SU-DHL-6 (cell line): ENCODE measurements around the gene OLFM4.

Source experiments
- H2AFZ ChIP-seq: fragments of 200-600 bp; sonication (generic); 2 replicates; pipeline ENCODE4 v1.6.1; 2014; ENCODE audit warnings: low read depth, mild to moderate bottlenecking, moderate library complexity, mixed read lengths, antibody characterized with exemption, low read length; ENCODE audit not compliant: severe bottlenecking
- H3F3A ChIP-seq: fragments of 200-600 bp; shearing (Covaris generic); 2 replicates; pipeline ENCODE4 v1.6.0; 2016; ENCODE audit warnings: antibody characterized with exemption, mild to moderate bottlenecking; ENCODE audit not compliant: insufficient read depth
- H3K27ac ChIP-seq: fragments of 200-600 bp; sonication (generic); 2 replicates; pipeline ENCODE4 v1.5.1; 2016; ENCODE audit warnings: low read depth, mild to moderate bottlenecking, low read length, moderate library complexity, mixed read lengths
- H3K27me3 ChIP-seq: fragments of 200-600 bp; sonication (generic), shearing (Covaris generic); 2 replicates; pipeline ENCODE4 v1.6.0; 2014; ENCODE audit warnings: mild to moderate bottlenecking, low read length
- H3K36me3 ChIP-seq: fragments of 200-600 bp; sonication (generic); 2 replicates; pipeline ENCODE4 v1.6.1; 2014; ENCODE audit warnings: mild to moderate bottlenecking, low read length, mixed read lengths
- H3K4me2 ChIP-seq: fragments of 300-600, 200-600 bp; shearing (Covaris generic), sonication (generic); 2 replicates; pipeline ENCODE4 v1.6.0; 2014; ENCODE audit warnings: low read length, low read depth, mild to moderate bottlenecking; ENCODE audit not compliant: poor library complexity, severe bottlenecking
- H3K4me3 ChIP-seq: fragments of 200-600 bp; sonication (generic); 2 replicates; pipeline ENCODE4 v1.5.1; 2014; ENCODE audit warnings: antibody characterized with exemption, low read length, mild to moderate bottlenecking, mixed read lengths; ENCODE audit not compliant: insufficient read depth, poor library complexity, severe bottlenecking
- H3K79me2 ChIP-seq: fragments of 200-600 bp; sonication (generic); 2 replicates; pipeline ENCODE4 v1.6.1; 2014; ENCODE audit warnings: mild to moderate bottlenecking, low read length, moderate library complexity; ENCODE audit not compliant: insufficient read depth
- H3K9ac ChIP-seq: fragments of 200-600 bp; sonication (generic); 2 replicates; pipeline ENCODE4 v1.7.0; 2014; ENCODE audit warnings: mild to moderate bottlenecking, low read length
- H3K9me2 ChIP-seq: fragments of 200-600 bp; sonication (generic); replicated peaks from 2 replicates; pipeline ENCODE4 v1.6.1; 2014; ENCODE audit warnings: low read length; ENCODE audit not compliant: insufficient read depth
- H3K9me3 ChIP-seq: fragments of 200-600 bp; sonication (generic); 2 replicates; pipeline ENCODE4 v1.6.1; 2014; ENCODE audit warnings: low read length, mixed read lengths; ENCODE audit not compliant: insufficient read depth
- H4K20me1 ChIP-seq: fragments of 200-600 bp; sonication (generic); 2 replicates; pipeline ENCODE4 v1.6.1; 2014; ENCODE audit warnings: low read depth, mild to moderate bottlenecking, antibody characterized with exemption, low read length, moderate library complexity, mixed read lengths
- EZH2phosphoT487 ChIP-seq: fragments of 200-600 bp; sonication (generic), shearing (Covaris generic); conservative IDR thresholded peaks from 2 replicates; pipeline ENCODE4 v1.6.1; 2018; ENCODE audit warnings: mild to moderate bottlenecking, antibody characterized with exemption, low read length, moderate library complexity, mixed read lengths
- TF ChIP-seq, protein P1 (sequence below): fragments of 200-600 bp; sonication (generic); IDR thresholded peaks from one replicate; pipeline ENCODE4 v1.5.1; 2017; ENCODE audit warnings: antibody characterized with exemption, mild to moderate bottlenecking, low read length, moderate library complexity; ENCODE audit not compliant: insufficient read depth, poor library complexity, severe bottlenecking

Gene OLFM4

DNA sequence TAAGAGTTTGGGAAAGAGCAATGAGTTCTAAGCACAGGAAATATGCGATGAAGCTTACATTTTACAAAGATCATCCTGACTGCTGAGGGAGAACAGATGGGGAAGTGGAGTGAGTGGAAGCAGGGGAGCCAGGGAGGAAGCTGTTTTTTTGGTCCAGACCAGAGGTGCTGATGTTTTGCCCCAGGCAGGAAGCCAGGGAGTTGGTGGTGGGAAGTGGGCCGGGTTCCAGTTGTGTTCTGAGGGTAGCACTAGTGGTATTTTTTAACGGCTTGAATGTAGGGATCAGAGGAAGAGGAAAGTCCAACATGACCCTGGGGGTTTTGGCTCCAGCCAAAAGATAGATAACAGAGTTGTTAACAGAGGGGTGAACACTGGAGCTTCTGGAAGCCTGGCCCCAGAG lies 20.7 kb upstream of the OLFM4 start:
- Histone ChIP-seq H3K79me2 (no peaks in the 10 kb centered on the region), H3K36me3 (no peaks in the 10 kb centered on the region), H3K4me2 (no peak overlapping the region), H4K20me1 (no peaks in the 10 kb centered on the region), H3K9me2 (no peaks in the 10 kb centered on the region), H3K9me3 (no peaks in the 10 kb centered on the region; the same call in 1 of the 2 replicates), H3K9ac (no peak overlapping the region), H3K27me3 (no peaks in the 10 kb centered on the region), H3F3A (no peaks in the 10 kb centered on the region), H3K27ac (no peak overlapping the region), H3K4me3 (no peak overlapping the region), H2AFZ (no peak overlapping the region)
- TF ChIP-seq EZH2phosphoT487, result no peak
- TF ChIP-seq, protein P1, sequence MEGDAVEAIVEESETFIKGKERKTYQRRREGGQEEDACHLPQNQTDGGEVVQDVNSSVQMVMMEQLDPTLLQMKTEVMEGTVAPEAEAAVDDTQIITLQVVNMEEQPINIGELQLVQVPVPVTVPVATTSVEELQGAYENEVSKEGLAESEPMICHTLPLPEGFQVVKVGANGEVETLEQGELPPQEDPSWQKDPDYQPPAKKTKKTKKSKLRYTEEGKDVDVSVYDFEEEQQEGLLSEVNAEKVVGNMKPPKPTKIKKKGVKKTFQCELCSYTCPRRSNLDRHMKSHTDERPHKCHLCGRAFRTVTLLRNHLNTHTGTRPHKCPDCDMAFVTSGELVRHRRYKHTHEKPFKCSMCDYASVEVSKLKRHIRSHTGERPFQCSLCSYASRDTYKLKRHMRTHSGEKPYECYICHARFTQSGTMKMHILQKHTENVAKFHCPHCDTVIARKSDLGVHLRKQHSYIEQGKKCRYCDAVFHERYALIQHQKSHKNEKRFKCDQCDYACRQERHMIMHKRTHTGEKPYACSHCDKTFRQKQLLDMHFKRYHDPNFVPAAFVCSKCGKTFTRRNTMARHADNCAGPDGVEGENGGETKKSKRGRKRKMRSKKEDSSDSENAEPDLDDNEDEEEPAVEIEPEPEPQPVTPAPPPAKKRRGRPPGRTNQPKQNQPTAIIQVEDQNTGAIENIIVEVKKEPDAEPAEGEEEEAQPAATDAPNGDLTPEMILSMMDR, result no peak

DNA sequence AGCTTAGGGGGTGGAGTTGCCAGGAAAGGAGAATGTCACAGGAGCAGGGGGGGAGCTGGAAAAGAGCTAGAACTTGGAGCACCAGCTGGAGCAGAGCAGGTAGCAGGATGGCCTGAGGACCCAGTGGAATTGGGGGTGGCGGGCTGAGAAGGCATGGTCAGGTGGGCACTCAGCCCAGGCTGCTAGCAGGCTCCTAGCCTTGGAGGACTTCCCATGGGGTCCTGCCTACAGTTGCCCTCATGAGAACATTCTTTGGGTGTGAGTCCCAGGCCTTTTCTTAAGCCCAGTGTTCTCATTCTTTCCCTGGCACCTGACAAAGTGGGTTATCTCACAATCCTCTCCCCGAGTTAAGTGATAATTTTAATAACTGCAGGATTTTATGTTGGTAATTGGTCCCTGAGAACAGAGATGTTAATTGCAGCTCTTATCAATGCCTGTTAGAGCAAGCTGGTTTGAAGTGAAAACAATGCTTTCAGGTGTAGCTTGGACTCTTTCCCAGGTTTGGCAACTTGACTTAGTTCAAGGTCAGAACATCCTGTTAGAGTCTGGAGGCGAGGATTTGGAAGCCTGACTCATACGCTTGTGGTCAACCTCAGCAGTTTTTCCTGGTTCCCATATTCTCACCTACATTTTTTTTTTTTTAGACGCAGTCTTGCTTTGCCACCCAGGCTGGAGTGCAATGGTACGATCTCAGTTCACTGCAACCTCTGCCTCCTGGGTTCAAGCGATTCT lies 18.1 kb upstream of the OLFM4 start:
- TF ChIP-seq, protein P1, result no peak
- no peak for TF ChIP-seq EZH2phosphoT487
- Histone ChIP-seq H3K9me3 (no peaks in the 10 kb centered on the region; the same call in 1 of the 2 replicates), H3K79me2 (no peaks in the 10 kb centered on the region), H3K4me3 (no peak overlapping the region), H3F3A (no peaks in the 10 kb centered on the region), H2AFZ (no peak overlapping the region), H3K9ac (no peak overlapping the region), H3K27me3 (no peaks in the 10 kb centered on the region), H4K20me1 (no peaks in the 10 kb centered on the region), H3K4me2 (no peak overlapping the region), H3K27ac (no peak overlapping the region), H3K36me3 (no peaks in the 10 kb centered on the region), H3K9me2 (no peaks in the 10 kb centered on the region)

- H3K79me2 ChIP-seq, result no peaks in the 10 kb centered on the region
- no peaks in the 10 kb centered on the region for H3F3A ChIP-seq
- no peaks in the 10 kb centered on the region for H3K9me2 ChIP-seq
- H2AFZ ChIP-seq, result no peak overlapping the region
- H3K4me3 ChIP-seq, result no peak overlapping the region
- TF ChIP-seq EZH2phosphoT487, result no peak
- TF ChIP-seq, protein P1, result no peak
- no peaks in the 10 kb centered on the region for H3K27me3 ChIP-seq
- H3K9ac ChIP-seq, result no peak overlapping the region
- H3K9me3 ChIP-seq, result no peaks in the 10 kb centered on the region; the same call in 1 of the 2 replicates
- H3K27ac ChIP-seq, result no peak overlapping the region
- H3K36me3 ChIP-seq, result no peaks in the 10 kb centered on the region
- H3K4me2 ChIP-seq, result no peak overlapping the region
- H4K20me1 ChIP-seq, result no peaks in the 10 kb centered on the region
Observed at GRCh38 chr13:53012707-53013106, 15.9 kb upstream of the OLFM4 start.
